HCT116 (cell line): ENCODE results near the gene STK32C.

Experiments used
- ATF3 ChIP-seq: IDR thresholded peaks from 2 replicates; pipeline ENCODE4 v1.6.1; 2012
- CBX3 ChIP-seq: IDR thresholded peaks from 2 replicates; pipeline ENCODE4 v1.6.1; 2012; ENCODE audit warnings: low read depth
- CTCF ChIP-seq, 3 experiments: fragments of 200-600 bp in 1 of 3; sonication (generic) in 1 of 3; IDR thresholded peaks in 2 of 3; conservative IDR thresholded peaks in 1 of 3; 2 replicates each; pipeline ENCODE4 v1.5.1; 2012 to 2017; ENCODE audit warnings: low read depth in 2 of 3, low read length in 2 of 3, antibody characterized with exemption in 1 of 3, borderline replicate concordance in 1 of 3, control low read depth in 1 of 3, mild to moderate bottlenecking in 1 of 3, mixed read lengths in 1 of 3, mixed run types in 1 of 3, moderate library complexity in 1 of 3; ENCODE audit not compliant: insufficient read depth in 1 of 3
- EZH2 ChIP-seq: fragments of 200-600 bp; sonication (generic); IDR thresholded peaks from 2 replicates; pipeline ENCODE4 v1.6.1; 2017; ENCODE audit warnings: antibody characterized with exemption, mixed run types
- EZH2phosphoT487 ChIP-seq: fragments of 200-600 bp; IDR thresholded peaks from 2 replicates; pipeline ENCODE4 v1.6.1; 2018; ENCODE audit warnings: antibody characterized with exemption, borderline replicate concordance
- MAX ChIP-seq: IDR thresholded peaks from 2 replicates; pipeline ENCODE4 v1.6.1; 2012
- POLR2A ChIP-seq: IDR thresholded peaks from 2 replicates; pipeline ENCODE4 v1.7.0; 2011; ENCODE audit warnings: borderline replicate concordance; ENCODE audit not compliant: insufficient read depth, insufficient read length; ENCODE audit errors: extremely low read depth
- POLR2AphosphoS5 ChIP-seq: IDR thresholded peaks from 2 replicates; pipeline ENCODE4 v1.6.1; 2011; ENCODE audit warnings: mild to moderate bottlenecking, low read depth, low read length, moderate library complexity
- RAD21 ChIP-seq: IDR thresholded peaks from 2 replicates; pipeline ENCODE4 v1.6.1; 2012; ENCODE audit warnings: low read depth, mild to moderate bottlenecking
- SP1 ChIP-seq: IDR thresholded peaks from 2 replicates; pipeline ENCODE4 v1.6.1; 2012; ENCODE audit warnings: low read depth
- SRF ChIP-seq: IDR thresholded peaks from 2 replicates; pipeline ENCODE4 v1.6.1; 2012; ENCODE audit warnings: low read depth
- ZBTB33 ChIP-seq: IDR thresholded peaks from 2 replicates; pipeline ENCODE4 v1.6.1; 2011; ENCODE audit warnings: mild to moderate bottlenecking, low read length, moderate library complexity; ENCODE audit not compliant: insufficient replicate concordance; ENCODE audit errors: extremely low read depth

GRCh38 chr10:132226586-132227405 is 81.0 kb downstream of the STK32C start:
- TF ChIP-seq EZH2phosphoT487 = no peak
- TF ChIP-seq SRF = no peak
- no peak for TF ChIP-seq POLR2A
- no peak for TF ChIP-seq EZH2
- TF ChIP-seq CTCF (IDR thresholded peaks at IDR 0.05 in 2 of 3, conservative IDR thresholded peaks at IDR 0.05 in 1 of 3; ENCODE audit: borderline replicate concordance in 1 of 3, insufficient read depth in 1 of 3, low read depth in 2 of 3, low read length in 2 of 3) = no peak
- no peak for TF ChIP-seq ZBTB33
- no peak for TF ChIP-seq CBX3
- no peak for TF ChIP-seq POLR2AphosphoS5
- TF ChIP-seq ATF3 = no peak
- TF ChIP-seq MAX = no peak
- TF ChIP-seq SP1 = no peak
- TF ChIP-seq RAD21 = no peak
